ENCODE measurements around the gene AP4B1. TPM values are rescaled to one million over a fixed set of nuclear protein-coding genes. Genes with fewer than 3 reads are reported as not detected.

The AP4B1 gene
- polyA plus RNA-seq, 1 donor from 2014 or later: 178 TPM

DNA sequence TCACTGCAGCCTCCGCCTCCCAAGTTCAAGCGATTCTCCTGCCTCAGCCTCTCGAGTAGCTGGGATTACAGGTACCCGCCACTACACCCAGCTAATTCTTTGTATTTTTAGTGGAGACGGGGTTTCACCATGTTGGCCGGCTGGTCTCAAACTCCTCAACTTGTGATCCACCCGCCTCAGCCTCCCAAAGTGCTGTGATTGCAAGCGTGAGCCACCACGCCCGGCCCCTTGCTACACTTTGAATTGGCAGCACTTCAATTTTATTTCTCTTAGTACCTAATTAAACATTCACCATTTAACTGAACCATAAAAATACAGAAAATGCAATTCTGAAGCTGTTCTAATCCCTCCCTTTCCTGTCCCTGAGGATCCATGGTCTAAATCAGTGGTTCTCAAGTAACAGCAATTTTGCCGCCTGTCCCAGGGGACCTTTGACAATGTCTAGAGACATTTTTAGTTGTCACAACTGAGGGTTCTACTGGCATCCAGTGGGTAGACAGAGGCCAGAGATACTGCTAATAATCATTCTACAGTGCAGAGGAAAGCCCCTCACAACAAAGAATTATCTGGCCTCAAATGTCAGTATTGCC, 12.9 kb downstream of the AP4B1 start:
- Histone ChIP-seq H3K9me3 (ENCODE audit: low read length) (no peaks in the 10 kb centered on the region), H3K4me3 (ENCODE audit: low read length) (no peak overlapping the region), H2AFZ (ENCODE audit: low read depth, low read length) (no peak overlapping the region), H4K20me1 (ENCODE audit: insufficient read depth) (no peaks in the 10 kb centered on the region), H3K4me2 (ENCODE audit: low read length) (no peak overlapping the region), H3K27me3 (ENCODE audit: insufficient read depth, low read depth, low read length) (no peaks in the 10 kb centered on the region), H3F3A (ENCODE audit: insufficient read depth, low read length, poor library complexity, severe bottlenecking) (no peaks in the 10 kb centered on the region), H3K79me2 (replicated peaks; ENCODE audit: insufficient read depth, low read length) (no peaks in the 10 kb centered on the region), H3K27ac (ENCODE audit: low read length) (no peak overlapping the region), H3K36me3 (ENCODE audit: insufficient read depth, low read length) (peaks cover 13% of the 10 kb centered on the region), H3K9ac (ENCODE audit: low read length) (no peak overlapping the region), H3K9me2 (ENCODE audit: insufficient read depth, low read length) (no peaks in the 10 kb centered on the region)
- TF ChIP-seq TAF1 (IDR thresholded peaks at IDR 0.05; ENCODE audit: low read depth) (no peak), EP300 (conservative IDR thresholded peaks at IDR 0.05; ENCODE audit: poor library complexity, severe bottlenecking) (no peak), POLR2AphosphoS5 (IDR thresholded peaks at IDR 0.05) (no peak), SMC3 (conservative IDR thresholded peaks at IDR 0.05; ENCODE audit: poor library complexity) (no peak), EZH2 (IDR thresholded peaks at IDR 0.05; ENCODE audit: borderline replicate concordance, insufficient read depth, low read length, poor library complexity, severe bottlenecking) (no peak), RAD21 (conservative IDR thresholded peaks at IDR 0.05) (no peak), MXI1 (conservative IDR thresholded peaks at IDR 0.05; ENCODE audit: poor library complexity, severe bottlenecking) (no peak), REST (IDR thresholded peaks at IDR 0.05; ENCODE audit: borderline replicate concordance) (no peak)
- TF ChIP-seq, protein P1, sequence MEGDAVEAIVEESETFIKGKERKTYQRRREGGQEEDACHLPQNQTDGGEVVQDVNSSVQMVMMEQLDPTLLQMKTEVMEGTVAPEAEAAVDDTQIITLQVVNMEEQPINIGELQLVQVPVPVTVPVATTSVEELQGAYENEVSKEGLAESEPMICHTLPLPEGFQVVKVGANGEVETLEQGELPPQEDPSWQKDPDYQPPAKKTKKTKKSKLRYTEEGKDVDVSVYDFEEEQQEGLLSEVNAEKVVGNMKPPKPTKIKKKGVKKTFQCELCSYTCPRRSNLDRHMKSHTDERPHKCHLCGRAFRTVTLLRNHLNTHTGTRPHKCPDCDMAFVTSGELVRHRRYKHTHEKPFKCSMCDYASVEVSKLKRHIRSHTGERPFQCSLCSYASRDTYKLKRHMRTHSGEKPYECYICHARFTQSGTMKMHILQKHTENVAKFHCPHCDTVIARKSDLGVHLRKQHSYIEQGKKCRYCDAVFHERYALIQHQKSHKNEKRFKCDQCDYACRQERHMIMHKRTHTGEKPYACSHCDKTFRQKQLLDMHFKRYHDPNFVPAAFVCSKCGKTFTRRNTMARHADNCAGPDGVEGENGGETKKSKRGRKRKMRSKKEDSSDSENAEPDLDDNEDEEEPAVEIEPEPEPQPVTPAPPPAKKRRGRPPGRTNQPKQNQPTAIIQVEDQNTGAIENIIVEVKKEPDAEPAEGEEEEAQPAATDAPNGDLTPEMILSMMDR (IDR thresholded peaks at IDR 0.05; ENCODE audit: poor library complexity, severe bottlenecking): no peak

GRCh38 chr1:113890816-113891215, 13.8 kb downstream of the AP4B1 start:
- H3K36me3 ChIP-seq (ENCODE audit: insufficient read depth, low read length): peaks cover 6% of the 10 kb centered on the region
- H2AFZ ChIP-seq (ENCODE audit: low read depth, low read length): no peak overlapping the region
- no peaks in the 10 kb centered on the region for H3K9me3 ChIP-seq (ENCODE audit: low read length)
- no peaks in the 10 kb centered on the region for H3K27me3 ChIP-seq (ENCODE audit: insufficient read depth, low read depth, low read length)
- no peaks in the 10 kb centered on the region for H3F3A ChIP-seq (ENCODE audit: insufficient read depth, low read length, poor library complexity, severe bottlenecking)
- H3K4me2 ChIP-seq (ENCODE audit: low read length): no peak overlapping the region
- no peak overlapping the region for H3K4me3 ChIP-seq (ENCODE audit: low read length)
- H3K9ac ChIP-seq (ENCODE audit: low read length): no peak overlapping the region
- no peak overlapping the region for H3K27ac ChIP-seq (ENCODE audit: low read length)
- H3K9me2 ChIP-seq (ENCODE audit: insufficient read depth, low read length): no peaks in the 10 kb centered on the region
- no peak for TF ChIP-seq POLR2AphosphoS5 (IDR thresholded peaks at IDR 0.05)
- TF ChIP-seq RAD21 (conservative IDR thresholded peaks at IDR 0.05): no peak
- no peak for TF ChIP-seq SMC3 (conservative IDR thresholded peaks at IDR 0.05; ENCODE audit: poor library complexity)
- no peak for TF ChIP-seq EZH2 (IDR thresholded peaks at IDR 0.05; ENCODE audit: borderline replicate concordance, insufficient read depth, low read length, poor library complexity, severe bottlenecking)
- no peak for TF ChIP-seq MXI1 (conservative IDR thresholded peaks at IDR 0.05; ENCODE audit: poor library complexity, severe bottlenecking)
- no peak for TF ChIP-seq TAF1 (IDR thresholded peaks at IDR 0.05; ENCODE audit: low read depth)
- no peak for TF ChIP-seq EP300 (conservative IDR thresholded peaks at IDR 0.05; ENCODE audit: poor library complexity, severe bottlenecking)
- TF ChIP-seq, protein P1 (IDR thresholded peaks at IDR 0.05; ENCODE audit: poor library complexity, severe bottlenecking): no peak
- no peak for TF ChIP-seq REST (IDR thresholded peaks at IDR 0.05; ENCODE audit: borderline replicate concordance)
- H4K20me1 ChIP-seq (ENCODE audit: insufficient read depth): no peaks in the 10 kb centered on the region
- no peaks in the 10 kb centered on the region for H3K79me2 ChIP-seq (replicated peaks; ENCODE audit: insufficient read depth, low read length)

Data from neural cell (in vitro differentiated cells).